Cardiac muscle cell (in vitro differentiated cells and primary cell): Measurements from ENCODE around the gene DDX10. TPM values are rescaled to one million over a fixed set of nuclear protein-coding genes. Genes with fewer than 3 reads are reported as not detected.
"Not testable (repeated sequence)": the region's sequence is repeated elsewhere in the genome, so short reads cannot be mapped to it uniquely, and the experiment has no call there.

Source experiments
- DNase-seq, 2 donors: peaks; one replicate each; pipeline versions ENCODE4 v3.0.0 to v3.0.0-alpha.2; 2010 to 2017; ENCODE audit warnings: low read depth in 1 of 2, low spot score in 1 of 2
- H3K27ac ChIP-seq: fragments of 200-600 bp; sonication (generic); 2 replicates; pipeline ENCODE4 v1.5.1; 2016
- H3K27me3 ChIP-seq: fragments of 200-600 bp; sonication (generic); 2 replicates; pipeline ENCODE4 v1.6.0; 2016; ENCODE audit warnings: control low read depth
- H3K36me3 ChIP-seq: fragments of 200-600 bp; sonication (generic); 2 replicates; pipeline ENCODE4 v1.5.1; 2016; ENCODE audit warnings: control low read depth
- H3K4me1 ChIP-seq: fragments of 200-600 bp; sonication (generic); 2 replicates; pipeline ENCODE4 v1.8.1; 2017; ENCODE audit warnings: low read depth, mild to moderate bottlenecking, mixed run types
- H3K4me3 ChIP-seq: fragments of 200-600 bp; sonication (generic); 2 replicates; pipeline ENCODE4 v1.5.1; 2016; ENCODE audit warnings: mild to moderate bottlenecking
- H3K9me3 ChIP-seq: fragments of 200-600 bp; sonication (generic); 2 replicates; pipeline ENCODE4 v1.5.1; 2017; ENCODE audit warnings: low read depth, mild to moderate bottlenecking, control low read depth
- polyA plus RNA-seq: library from polyadenylated mRNA; unstranded; fragments of >200 nt; fragmentation: Nextera tagmentation; extraction: Ambion mirVana; gene quantifications from 2 replicates; pipeline ENCODE4 v1.2.1, GENCODE V29; 2016
- total RNA-seq: library from RNA; depleted of rRNA; stranded (reverse); fragments of >200 nt; gene quantifications from 2 replicates; pipeline ENCODE4 v1.2.3, GENCODE V29; 2016
- TF ChIP-seq, protein P1 (sequence below): IDR thresholded peaks from 2 replicates; pipeline ENCODE4 v1.5.1; 2012; ENCODE audit warnings: low read depth, mild to moderate bottlenecking, low read length

Gene DDX10
- total and polyA plus RNA-seq, 2 experiments from 2014 or later: 16.0 to 17.9 TPM

DNA sequence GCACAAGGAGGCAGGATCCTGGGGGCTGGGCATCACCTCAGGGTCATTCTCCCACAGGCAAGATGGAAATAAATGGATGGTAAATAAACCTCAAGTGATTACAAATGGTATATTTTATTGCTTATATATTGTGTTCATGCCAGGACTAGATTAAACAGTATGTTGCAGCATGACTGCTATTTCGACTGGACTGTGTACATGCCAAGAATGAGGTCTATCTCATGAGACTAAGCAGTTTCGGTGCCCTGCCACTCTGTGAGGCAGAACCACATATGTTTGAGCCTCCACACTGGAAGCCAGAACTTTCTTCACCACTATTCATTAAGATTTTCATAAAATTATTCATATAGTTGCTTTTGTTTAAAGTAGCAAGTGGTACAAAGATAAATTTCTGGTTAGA, 140.2 kb downstream of the DDX10 start:
- no peaks in the 10 kb centered on the region for H3K27me3 ChIP-seq
- H3K9me3 ChIP-seq: no peaks in the 10 kb centered on the region
- peak in 1 of 2 donors; percentile 14 for DNase-seq
- H3K36me3 ChIP-seq: no peaks in the 10 kb centered on the region
- no peak overlapping the region for H3K4me3 ChIP-seq
- TF ChIP-seq, protein P1, sequence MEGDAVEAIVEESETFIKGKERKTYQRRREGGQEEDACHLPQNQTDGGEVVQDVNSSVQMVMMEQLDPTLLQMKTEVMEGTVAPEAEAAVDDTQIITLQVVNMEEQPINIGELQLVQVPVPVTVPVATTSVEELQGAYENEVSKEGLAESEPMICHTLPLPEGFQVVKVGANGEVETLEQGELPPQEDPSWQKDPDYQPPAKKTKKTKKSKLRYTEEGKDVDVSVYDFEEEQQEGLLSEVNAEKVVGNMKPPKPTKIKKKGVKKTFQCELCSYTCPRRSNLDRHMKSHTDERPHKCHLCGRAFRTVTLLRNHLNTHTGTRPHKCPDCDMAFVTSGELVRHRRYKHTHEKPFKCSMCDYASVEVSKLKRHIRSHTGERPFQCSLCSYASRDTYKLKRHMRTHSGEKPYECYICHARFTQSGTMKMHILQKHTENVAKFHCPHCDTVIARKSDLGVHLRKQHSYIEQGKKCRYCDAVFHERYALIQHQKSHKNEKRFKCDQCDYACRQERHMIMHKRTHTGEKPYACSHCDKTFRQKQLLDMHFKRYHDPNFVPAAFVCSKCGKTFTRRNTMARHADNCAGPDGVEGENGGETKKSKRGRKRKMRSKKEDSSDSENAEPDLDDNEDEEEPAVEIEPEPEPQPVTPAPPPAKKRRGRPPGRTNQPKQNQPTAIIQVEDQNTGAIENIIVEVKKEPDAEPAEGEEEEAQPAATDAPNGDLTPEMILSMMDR: no peak
- H3K4me1 ChIP-seq: no peaks in the 10 kb centered on the region
- H3K27ac ChIP-seq: no peak overlapping the region

DNA sequence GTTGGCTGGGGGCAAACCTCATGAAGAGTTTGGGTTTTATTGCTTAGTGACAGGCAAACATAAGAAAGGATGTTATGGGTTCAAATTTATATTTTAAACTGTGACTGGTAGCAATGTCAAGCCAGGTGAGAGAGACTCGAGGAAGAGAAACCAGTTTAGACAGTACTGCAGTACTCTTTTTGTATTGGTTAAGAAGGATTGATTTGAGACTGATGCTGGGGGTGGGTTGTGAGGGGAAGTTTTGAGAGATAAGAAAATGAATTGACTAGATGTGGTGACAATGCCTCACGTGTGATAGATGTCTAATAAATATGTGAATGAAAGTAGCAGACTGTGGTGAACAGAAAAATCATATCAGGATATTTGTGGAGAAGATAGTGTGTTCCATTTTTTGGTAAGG, 142.4 kb downstream of the DDX10 start:
- TF ChIP-seq, protein P1: no peak
- Histone ChIP-seq H3K4me3 (no peak overlapping the region), H3K36me3 (no peaks in the 10 kb centered on the region), H3K4me1 (no peaks in the 10 kb centered on the region), H3K27ac (no peak overlapping the region), H3K27me3 (no peaks in the 10 kb centered on the region), H3K9me3 (no peaks in the 10 kb centered on the region)
- DNase-seq: no peak

DNA sequence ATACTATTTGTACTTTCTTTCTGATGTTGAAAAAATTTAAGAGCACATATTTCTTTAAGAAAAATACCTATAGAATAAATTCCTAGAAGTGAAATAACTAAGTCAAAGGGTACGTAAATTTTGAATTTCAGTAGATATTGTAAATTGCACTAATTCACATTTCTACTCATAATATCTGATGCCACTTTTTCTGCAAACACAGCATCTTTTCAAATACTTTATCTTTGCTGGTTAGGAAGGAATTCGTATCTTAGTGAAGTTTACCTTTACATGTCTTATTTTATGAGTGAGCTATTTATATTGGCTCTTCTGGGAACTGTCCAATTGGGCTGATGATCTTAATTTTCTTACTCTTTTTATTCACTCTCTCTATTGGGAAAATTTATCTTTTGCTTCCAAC, 148.2 kb downstream of the DDX10 start:
- Histone ChIP-seq H3K27me3 (no peaks in the 10 kb centered on the region), H3K27ac (no peak overlapping the region), H3K4me1 (peaks cover 8% of the 10 kb centered on the region), H3K4me3 (no peak overlapping the region), H3K9me3 (no peaks in the 10 kb centered on the region), H3K36me3 (no peaks in the 10 kb centered on the region)
- TF ChIP-seq, protein P1: no peak
- no peak for DNase-seq

DNA sequence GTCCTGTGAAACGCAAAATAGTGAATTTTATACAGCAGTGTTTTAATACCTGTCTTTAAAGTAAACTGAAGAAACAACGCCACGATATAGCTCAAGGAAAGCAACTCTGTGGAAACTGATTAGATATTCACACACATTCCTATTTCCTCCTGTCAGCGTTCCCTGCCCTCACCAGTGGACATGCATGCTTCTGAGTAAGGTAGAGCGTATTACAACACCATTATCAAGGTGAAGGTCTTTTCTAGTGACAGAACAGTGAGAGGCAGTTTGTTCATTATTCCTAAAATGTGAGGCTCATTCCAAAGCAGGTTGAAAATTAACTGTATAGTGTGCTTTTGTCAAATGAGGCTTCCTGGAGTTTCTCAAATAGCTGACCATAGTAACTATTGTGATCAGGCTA, 153.1 kb downstream of the DDX10 start:
- no peak overlapping the region for H3K4me3 ChIP-seq
- H3K27ac ChIP-seq: peak overlapping the region; percentile 1
- TF ChIP-seq, protein P1: no peak
- H3K36me3 ChIP-seq: no peaks in the 10 kb centered on the region
- no peak for DNase-seq
- no peaks in the 10 kb centered on the region for H3K27me3 ChIP-seq
- H3K9me3 ChIP-seq: no peaks in the 10 kb centered on the region
- H3K4me1 ChIP-seq: peaks cover 12% of the 10 kb centered on the region

DNA sequence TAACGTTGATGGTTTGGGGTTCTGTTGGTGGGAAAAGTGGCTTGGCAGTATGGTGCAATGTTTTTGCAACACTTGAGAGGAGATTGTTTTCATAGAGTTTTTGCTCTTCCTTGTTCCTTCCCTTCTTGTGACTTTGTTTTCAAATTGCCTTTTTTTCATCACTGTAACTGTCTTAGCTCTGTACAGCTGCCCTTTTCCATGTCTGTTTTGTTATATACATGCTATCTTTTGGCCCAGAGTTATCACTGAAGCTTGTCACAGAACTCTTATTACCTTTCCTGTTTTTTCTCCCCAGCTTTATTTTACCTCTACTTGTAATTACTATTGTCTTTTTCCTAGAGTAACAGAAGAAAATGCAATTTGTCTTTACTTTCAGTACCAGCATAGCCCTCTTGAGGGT, 154.1 kb downstream of the DDX10 start:
- no peaks in the 10 kb centered on the region for H3K27me3 ChIP-seq
- TF ChIP-seq, protein P1: no peak
- H3K4me3 ChIP-seq: no peak overlapping the region
- DNase-seq: peak in 1 of 2 donors; percentile 15
- H3K9me3 ChIP-seq: no peaks in the 10 kb centered on the region
- no peaks in the 10 kb centered on the region for H3K36me3 ChIP-seq
- H3K4me1 ChIP-seq: peaks cover 12% of the 10 kb centered on the region
- H3K27ac ChIP-seq: no peak overlapping the region

DNA sequence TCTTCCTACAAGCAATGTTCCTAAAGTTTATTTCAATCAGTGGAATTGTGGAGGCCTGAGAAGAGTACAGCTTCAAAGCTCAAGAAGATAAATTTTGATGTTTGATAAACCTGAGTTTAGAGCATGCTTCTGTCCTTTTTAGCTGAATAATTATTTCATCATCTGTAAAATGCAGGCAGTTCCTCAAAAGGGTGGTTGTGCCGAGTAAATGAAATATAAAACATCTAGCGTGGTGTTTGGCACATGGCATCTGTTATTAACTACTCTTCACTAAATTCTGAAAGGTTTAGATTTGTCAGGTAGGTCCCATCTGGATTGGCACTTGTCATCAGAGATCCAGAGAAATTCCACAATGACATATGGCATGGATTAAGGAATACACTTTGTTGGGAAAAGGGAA, 155.1 kb downstream of the DDX10 start:
- no peak for DNase-seq
- no peak overlapping the region for H3K27ac ChIP-seq
- H3K27me3 ChIP-seq: no peaks in the 10 kb centered on the region
- no peaks in the 10 kb centered on the region for H3K9me3 ChIP-seq
- no peaks in the 10 kb centered on the region for H3K36me3 ChIP-seq
- no peak overlapping the region for H3K4me3 ChIP-seq
- peaks cover 12% of the 10 kb centered on the region for H3K4me1 ChIP-seq
- TF ChIP-seq, protein P1: no peak

DNA sequence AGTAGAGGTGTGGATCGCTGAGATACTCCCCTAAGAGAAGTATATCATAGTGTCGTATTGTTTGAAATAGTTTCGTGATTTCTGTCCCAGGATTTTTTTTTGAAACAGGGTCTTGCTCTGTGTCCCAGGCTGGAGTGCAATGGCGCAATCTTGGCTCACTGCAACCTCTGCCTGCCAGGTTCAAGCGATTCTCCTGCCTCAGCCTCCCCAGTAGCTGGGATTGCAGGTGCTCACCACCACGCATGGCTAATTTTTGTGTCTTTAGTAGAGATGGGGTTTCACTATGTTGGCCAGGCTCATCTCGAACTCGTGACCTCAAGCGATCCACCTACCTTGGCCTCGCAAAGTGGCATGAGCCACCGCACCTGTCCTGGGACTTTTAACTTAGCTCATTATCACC, 159.1 kb downstream of the DDX10 start:
- H3K4me3 ChIP-seq, H3K4me1 ChIP-seq, H3K27ac ChIP-seq, H3K27me3 ChIP-seq, H3K9me3 ChIP-seq, H3K36me3 ChIP-seq, DNase-seq: not testable (repeated sequence)
